CD4-positive, alpha-beta memory T cell (primary cell): ENCODE measurements around the gene H3-3A. TPM values are rescaled to one million over a fixed set of nuclear protein-coding genes. Genes with fewer than 3 reads are reported as not detected.

ENCODE experiments used
- CTCF ChIA-PET: fragments of 350-600 bp; sonication (Branson Sonifier 250); formaldehyde crosslinking; loops from one replicate; lab custom pipeline; 2021; ENCODE audit warnings: inconsistent platforms; ENCODE audit not compliant: partially characterized antibody; lab: Charles Lee
- POLR2A ChIA-PET: fragments of 350-600 bp; sonication (Branson Sonifier 250); formaldehyde crosslinking; loops from one replicate; lab custom pipeline; 2021; ENCODE audit not compliant: partially characterized antibody; lab: Charles Lee
- DNase-seq, 5 donors: peaks; one replicate each; pipeline versions ENCODE4 v3.0.0 to v3.0.0-alpha.2; 2020 to 2022; ENCODE audit warnings: mixed read lengths in 1 of 5
- H3K27ac ChIP-seq: one replicate; pipeline ENCODE4 v1.7.0; 2013; ENCODE audit warnings: low read depth, low read length
- H3K27me3 ChIP-seq: 2 replicates; pipeline ENCODE4 v1.7.0; 2013; ENCODE audit warnings: mild to moderate bottlenecking, low read length, moderate library complexity; ENCODE audit not compliant: insufficient read depth
- H3K36me3 ChIP-seq: 2 replicates; pipeline ENCODE4 v1.7.0; 2013; ENCODE audit warnings: mild to moderate bottlenecking, low read length, moderate library complexity; ENCODE audit not compliant: insufficient read depth
- H3K4me1 ChIP-seq: 2 replicates; pipeline ENCODE4 v1.7.0; 2013; ENCODE audit warnings: mild to moderate bottlenecking, low read length, moderate library complexity; ENCODE audit not compliant: insufficient read depth
- H3K4me3 ChIP-seq, 2 donors: one replicate each; pipeline ENCODE4 v1.7.0; 2013; ENCODE audit warnings: low read length in 2 of 2, mild to moderate bottlenecking in 1 of 2
- H3K9me3 ChIP-seq, 2 donors: one replicate each; pipeline ENCODE4 v1.7.0; 2013; ENCODE audit warnings: low read length in 2 of 2, control low read depth in 1 of 2; ENCODE audit not compliant: control insufficient read depth in 1 of 2
- H3K27ac Mint-ChIP-seq, 7 donors: one replicate each; pipeline ENCODE4 v1.8.0; 2020 to 2021; ENCODE audit warnings: mixed read lengths in 7 of 7, mild to moderate bottlenecking in 6 of 7, inconsistent platforms in 3 of 7, moderate library complexity in 3 of 7
- H3K27me3 Mint-ChIP-seq, 2 donors: one replicate each; pipeline ENCODE4 v1.8.0; 2020 to 2021; ENCODE audit warnings: mixed read lengths in 2 of 2
- H3K36me3 Mint-ChIP-seq, 2 donors: one replicate each; pipeline ENCODE4 v1.8.0; 2020 to 2021; ENCODE audit warnings: mixed read lengths in 2 of 2, inconsistent platforms in 1 of 2, mild to moderate bottlenecking in 1 of 2
- H3K4me1 Mint-ChIP-seq, 4 donors: one replicate each; pipeline ENCODE4 v1.8.0; 2020 to 2021; ENCODE audit warnings: mixed read lengths in 4 of 4, mild to moderate bottlenecking in 1 of 4
- H3K4me3 Mint-ChIP-seq, 8 donors: one replicate each; pipeline ENCODE4 v1.8.0; 2020 to 2021; ENCODE audit warnings: mixed read lengths in 8 of 8, mild to moderate bottlenecking in 7 of 8, moderate library complexity in 6 of 8, inconsistent platforms in 3 of 8
- H3K9me3 Mint-ChIP-seq, 8 donors: one replicate each; pipeline ENCODE4 v1.8.0; 2020 to 2021; ENCODE audit warnings: mixed read lengths in 8 of 8, mild to moderate bottlenecking in 5 of 8, inconsistent platforms in 3 of 8, moderate library complexity in 1 of 8
- intact Hi-C: fragments of 100-400 bp; cut with micrococcal nuclease; formaldehyde crosslinking; loops from one replicate; pipeline ENCODE4 v1.15.1; 2023
- polyA plus RNA-seq, 2 donors: library from polyadenylated mRNA; unstranded; fragments of 300-500 nt; fragmentation: Illumina TruSeq; gene quantifications; one replicate each; pipeline ENCODE4 v1.2.3, GENCODE V29; 2021
- total RNA-seq, 2 experiments: library from RNA; stranded (reverse); gene quantifications; one replicate each; pipeline ENCODE4 v1.2.3, GENCODE V29; 2021

H3-3A gene
- total and polyA plus RNA-seq, 4 experiments from 2014 or later, result 391 to 695 (median 518) TPM

- peak in 3 of 5 donors; percentile 43 to 60 (median 56) for DNase-seq
- Mint-ChIP-seq H3K27me3 (peaks cover 0 to 2% of the 10 kb centered on the region in 2 donors), H3K4me1 (peaks cover 29 to 57% (median 38%) of the 10 kb centered on the region in 4 donors), H3K27ac (peak overlapping the region; percentile 95 to 99 (median 97)), H3K36me3 (peaks cover 29 to 53% of the 10 kb centered on the region in 2 donors), H3K9me3 (no peaks in the 10 kb centered on the region), H3K4me3 (peak overlapping the region; percentile 91 to 100 (median 99))
- Histone ChIP-seq H3K27me3 (no peaks in the 10 kb centered on the region), H3K36me3 (peaks cover 14% of the 10 kb centered on the region), H3K9me3 (no peaks in the 10 kb centered on the region), H3K27ac (peak overlapping the region; percentile 82), H3K4me1 (peaks cover 40% of the 10 kb centered on the region), H3K4me3 (peak overlapping the region in 1 of 2 donors; percentile 72)
- ChIA-PET CTCF (interaction anchor here (0.6 to 2.8 kb wide), 6 partner anchors 10 to 74 kb away, joined by 3 to 18 read pairs (median 6); partner anchors contain the start of gene SDE2), POLR2A (interaction anchor here (0.9 to 13.0 kb wide), 28 partner anchors 8 to 878 kb away, joined by 3 to 614 read pairs (median 11); partner anchors contain the start of genes ACBD3, COQ8A, LBR and LIN9)
- intact Hi-C loops, result loop anchor here (1.0 to 5.0 kb wide), 5 partner anchors 63 to 1630 kb away; partner anchors contain the start of genes LBR, SDE2, SRP9 and TMEM63A
Measured at GRCh38 chr1:226061841-226062557, 517 bp upstream of the H3-3A start.

- Mint-ChIP-seq H3K36me3 (peaks cover 35 to 64% of the 10 kb centered on the region in 2 donors), H3K4me3 (peak overlapping the region; percentile 99 to 100 (median 100)), H3K9me3 (no peaks in the 10 kb centered on the region), H3K4me1 (peaks cover 34 to 70% (median 50%) of the 10 kb centered on the region in 4 donors), H3K27ac (peak overlapping the region; percentile 96 to 100 (median 99)), H3K27me3 (peaks cover 0 to 2% of the 10 kb centered on the region in 2 donors)
- peak in 4 of 5 donors; percentile 55 to 75 (median 66) for DNase-seq
- Histone ChIP-seq H3K36me3 (peaks cover 23% of the 10 kb centered on the region), H3K27me3 (no peaks in the 10 kb centered on the region), H3K4me3 (peak overlapping the region; percentile 77 to 84), H3K4me1 (peaks cover 54% of the 10 kb centered on the region), H3K27ac (peak overlapping the region; percentile 89), H3K9me3 (no peaks in the 10 kb centered on the region)
- POLR2A ChIA-PET, result interaction anchor here (0.6 to 13.0 kb wide), 27 partner anchors 10 to 876 kb away, joined by 3 to 614 read pairs (median 11); partner anchors contain the start of genes ACBD3, COQ8A, LBR and LIN9
- CTCF ChIA-PET, result interaction anchor here (0.6 to 2.8 kb wide), 6 partner anchors 57 to 76 kb away, joined by 3 to 18 read pairs (median 5); partner anchors contain the start of gene SDE2
- intact Hi-C loops, result loop anchor here (2.0 to 5.0 kb wide), 3 partner anchors 181 to 1631 kb away; partner anchors contain the start of genes SRP9, TMEM63A and WDR26
Measured at GRCh38 chr1:226063224-226063976, 884 bp downstream of the H3-3A start.

DNA sequence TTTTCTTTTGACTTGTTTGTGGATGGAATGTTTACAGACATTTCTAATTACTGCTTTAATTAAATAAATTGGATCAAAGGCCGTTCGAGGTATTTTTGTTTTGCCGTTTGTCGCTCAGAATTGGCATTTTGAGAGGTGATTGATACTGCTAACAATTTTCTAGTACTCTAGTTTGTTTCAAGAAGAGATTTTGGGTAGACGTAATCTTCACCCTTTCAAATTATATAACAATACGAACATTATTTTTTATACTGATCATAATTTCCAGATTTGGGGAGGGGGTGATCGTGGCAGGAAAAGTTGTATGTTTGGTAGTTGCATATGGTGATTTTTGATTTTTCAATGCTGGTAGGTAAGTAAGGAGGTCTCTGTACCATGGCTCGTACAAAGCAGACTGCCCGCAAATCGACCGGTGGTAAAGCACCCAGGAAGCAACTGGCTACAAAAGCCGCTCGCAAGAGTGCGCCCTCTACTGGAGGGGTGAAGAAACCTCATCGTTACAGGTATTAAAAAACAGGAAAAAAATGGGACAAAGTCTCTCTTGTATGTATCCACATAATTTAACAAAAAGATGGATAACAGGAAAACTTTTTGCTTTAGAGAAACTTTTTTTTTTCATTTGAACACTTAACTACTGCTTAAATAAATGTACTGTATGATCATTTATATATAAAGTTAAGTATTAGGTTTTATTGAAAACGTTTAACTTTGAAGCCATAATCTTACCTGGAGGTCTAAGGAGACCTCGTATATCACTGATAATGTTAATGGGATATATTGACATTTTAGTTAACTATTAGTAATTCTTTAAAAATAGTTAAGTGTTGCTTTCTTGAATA, 1.7 kb downstream of the H3-3A start:
- no peaks in the 10 kb centered on the region for H3K27me3 ChIP-seq
- peaks cover 39 to 76% (median 56%) of the 10 kb centered on the region in 4 donors for H3K4me1 Mint-ChIP-seq
- peaks cover 0 to 2% of the 10 kb centered on the region in 2 donors for H3K27me3 Mint-ChIP-seq
- peak overlapping the region; percentile 77 to 84 for H3K4me3 ChIP-seq
- peak overlapping the region; percentile 89 for H3K27ac ChIP-seq
- peak overlapping the region; percentile 99 to 100 (median 100) for H3K4me3 Mint-ChIP-seq
- H3K36me3 Mint-ChIP-seq, result peaks cover 37 to 66% of the 10 kb centered on the region in 2 donors
- peaks cover 27% of the 10 kb centered on the region for H3K36me3 ChIP-seq
- ChIA-PET CTCF (interaction anchor here (0.6 to 7.2 kb wide), 36 partner anchors 9 to 341 kb away, joined by 3 to 95 read pairs (median 6); partner anchors contain the start of genes SDE2 and SRP9), POLR2A (interaction anchor here (0.8 to 13.0 kb wide), 36 partner anchors 8 to 637 kb away, joined by 3 to 614 read pairs (median 6); partner anchors contain the start of genes LBR, LIN9, PARP1 and SDE2)
- peaks cover 62% of the 10 kb centered on the region for H3K4me1 ChIP-seq
- H3K9me3 Mint-ChIP-seq, result no peaks in the 10 kb centered on the region
- H3K27ac Mint-ChIP-seq, result peak overlapping the region; percentile 96 to 100 (median 99)
- DNase-seq, result peak; percentile 49 to 61 (median 57)
- intact Hi-C loops, result loop anchor here (1.0 to 5.0 kb wide), 6 partner anchors 19 to 1632 kb away; partner anchors contain the start of genes SRP9, TMEM63A and WDR26
- H3K9me3 ChIP-seq, result no peaks in the 10 kb centered on the region

DNA sequence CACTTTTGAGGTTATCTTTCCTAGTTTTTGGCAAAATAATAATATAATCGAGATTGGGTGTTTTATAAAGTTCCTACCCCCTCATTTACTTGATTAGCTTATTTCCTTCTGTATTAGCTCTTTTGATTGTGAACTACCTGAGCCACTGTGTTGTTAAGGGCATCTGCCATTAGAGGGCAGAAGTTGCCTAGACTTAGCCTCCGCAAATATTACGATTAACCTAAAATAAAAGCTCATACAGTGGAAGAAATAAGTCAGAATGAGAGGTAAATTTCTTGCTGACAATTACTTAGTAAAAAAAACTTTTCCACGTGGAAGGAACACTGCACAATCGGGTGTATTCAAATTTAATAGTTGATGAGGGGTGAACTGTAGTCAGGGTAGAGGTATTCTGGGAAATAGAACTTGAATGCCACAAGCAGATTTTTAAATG, 2.3 kb downstream of the H3-3A start:
- ChIA-PET CTCF (interaction anchor here (0.6 to 7.2 kb wide), 36 partner anchors 8 to 341 kb away, joined by 3 to 95 read pairs (median 6); partner anchors contain the start of genes SDE2 and SRP9), POLR2A (interaction anchor here (0.6 to 13.0 kb wide), 24 partner anchors 8 to 637 kb away, joined by 3 to 614 read pairs (median 4); partner anchors contain the start of genes LBR, PARP1, SDE2 and SRP9)
- Mint-ChIP-seq H3K4me3 (peak overlapping the region; percentile 72 to 99 (median 82)), H3K4me1 (peaks cover 35 to 74% (median 56%) of the 10 kb centered on the region in 4 donors), H3K27ac (peak overlapping the region; percentile 65 to 99 (median 93)), H3K9me3 (no peaks in the 10 kb centered on the region), H3K27me3 (peaks cover 0 to 2% of the 10 kb centered on the region in 2 donors), H3K36me3 (peaks cover 34 to 64% of the 10 kb centered on the region in 2 donors)
- intact Hi-C loops, result loop anchor here (1.0 to 5.0 kb wide), 6 partner anchors 8 to 1633 kb away; partner anchors contain the start of genes TMEM63A and WDR26
- H3K4me1 ChIP-seq, result peaks cover 68% of the 10 kb centered on the region
- peak overlapping the region; percentile 15 for H3K27ac ChIP-seq
- peak overlapping the region; percentile 0 to 77 for H3K4me3 ChIP-seq
- peaks cover 31% of the 10 kb centered on the region for H3K36me3 ChIP-seq
- no peaks in the 10 kb centered on the region for H3K27me3 ChIP-seq
- no peaks in the 10 kb centered on the region for H3K9me3 ChIP-seq
- peak; percentile 62 to 67 (median 62) for DNase-seq

DNA sequence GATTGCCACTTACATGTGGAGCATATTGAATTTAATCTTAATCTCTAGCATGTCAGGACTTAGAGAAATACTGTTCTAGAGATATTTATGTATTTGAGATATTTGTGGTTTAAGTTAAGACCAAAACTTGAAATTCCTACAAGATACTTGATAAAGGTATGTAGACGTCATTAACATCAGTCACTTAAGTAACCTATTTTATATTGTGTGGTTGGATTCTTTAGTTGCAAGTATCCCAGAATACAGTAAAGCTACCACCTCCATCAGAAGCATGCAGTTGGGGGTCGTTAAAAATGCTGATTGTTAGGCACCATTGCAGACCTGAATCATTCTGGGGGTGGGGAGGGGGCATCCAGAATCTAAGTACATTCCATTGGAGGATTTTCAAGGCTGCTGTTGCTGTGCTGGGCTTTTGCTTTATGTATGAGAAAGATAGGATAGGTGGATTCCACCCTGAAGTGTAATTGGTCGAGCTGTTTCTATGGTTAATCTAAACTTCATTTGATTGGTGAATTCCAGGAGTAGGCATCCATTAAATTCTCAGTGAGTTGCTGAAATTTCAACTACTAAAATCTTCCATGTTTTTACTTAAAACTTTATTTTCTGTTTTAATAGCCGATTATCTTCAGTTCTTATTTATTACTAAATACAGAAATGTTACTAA, 4.0 kb downstream of the H3-3A start:
- Mint-ChIP-seq H3K36me3 (peaks cover 40 to 69% of the 10 kb centered on the region in 2 donors), H3K27ac (peak overlapping the region in 6 of 7 donors; percentile 26 to 99 (median 58)), H3K9me3 (no peaks in the 10 kb centered on the region), H3K27me3 (peaks cover 0 to 2% of the 10 kb centered on the region in 2 donors), H3K4me3 (peak overlapping the region in 7 of 8 donors; percentile 6 to 81 (median 51)), H3K4me1 (peaks cover 36 to 73% (median 54%) of the 10 kb centered on the region in 4 donors)
- Histone ChIP-seq H3K4me1 (peaks cover 65% of the 10 kb centered on the region), H3K4me3 (no peak overlapping the region), H3K36me3 (peaks cover 42% of the 10 kb centered on the region), H3K27ac (peak overlapping the region; percentile 13), H3K9me3 (no peaks in the 10 kb centered on the region), H3K27me3 (no peaks in the 10 kb centered on the region)
- DNase-seq, result no peak
- ChIA-PET POLR2A (interaction anchor here (0.9 to 13.0 kb wide), 3 partner anchors 9 to 72 kb away, joined by 3 to 614 read pairs (median 3); partner anchors contain the start of gene SDE2), CTCF (interaction anchor here (0.7 to 7.2 kb wide), 7 partner anchors 12 to 267 kb away, joined by 3 to 95 read pairs (median 38); partner anchors contain the start of gene SDE2)
- intact Hi-C loops, result no loop called here
